NCI-H1092 (cell line): ENCODE results near the gene KCNH3.
A peak's percentile ranks its signal among the peaks of the same experiment; 100 is the strongest.
"Not testable (repeated sequence)": the region's sequence is repeated elsewhere in the genome, so short reads cannot be mapped to it uniquely, and the experiment has no call there.

ENCODE experiments used
- DNase-seq: peaks from one replicate; lab custom pipeline; 2025; lab: John Stamatoyannopoulos, UW

The KCNH3 gene

DNA sequence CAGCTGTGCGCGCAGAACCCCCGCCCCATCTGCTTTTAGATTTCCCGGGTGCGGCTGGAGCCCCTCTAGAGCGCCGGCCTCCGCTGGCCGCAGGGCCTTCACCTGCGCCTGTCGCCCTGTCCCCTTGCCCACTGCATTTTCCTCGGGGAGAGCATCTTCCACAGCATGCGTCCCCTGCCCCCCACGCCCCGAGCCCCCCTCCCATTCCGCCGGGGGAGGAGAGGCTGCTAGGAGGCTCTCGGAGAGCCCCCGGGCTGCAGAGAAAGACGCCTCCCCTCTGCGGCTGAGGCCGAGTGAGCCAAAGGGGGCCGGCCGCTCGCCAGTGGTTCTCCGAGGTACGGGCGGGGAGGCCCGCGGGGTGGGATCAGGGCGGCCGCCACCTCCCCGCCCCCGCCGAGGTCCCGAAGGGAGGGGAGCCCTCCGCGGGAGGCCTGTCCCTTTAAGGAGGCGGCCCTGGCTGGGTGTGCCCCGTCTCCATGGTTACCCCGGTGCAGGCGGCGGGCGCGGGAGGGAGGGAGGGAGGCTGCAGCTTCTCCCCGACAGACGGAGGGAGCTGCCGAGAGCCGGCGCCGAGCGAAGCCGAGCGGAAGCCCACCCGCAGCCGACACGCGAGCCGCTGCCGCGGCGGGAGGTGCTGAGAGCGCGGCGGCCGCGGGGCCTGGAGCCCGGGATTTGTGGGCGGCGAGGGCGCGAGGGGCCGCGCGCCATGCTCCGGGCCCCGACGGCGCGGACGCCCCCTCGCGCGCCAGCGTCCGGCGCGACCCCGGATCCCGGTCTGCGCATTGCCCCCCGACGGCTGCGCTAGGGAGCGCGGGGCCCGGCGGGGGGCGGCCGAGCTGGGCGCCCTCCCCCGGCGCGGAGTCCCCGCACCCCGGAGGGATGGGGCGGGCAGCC is at the start of gene KCNH3:
TSS of gene KCNH3 (plus strand) at position 521 of the 894 bp plus-strand sequence. CDS start 387 bp downstream, outside the sequence.
- DNase-seq = peak; percentile 78

DNA sequence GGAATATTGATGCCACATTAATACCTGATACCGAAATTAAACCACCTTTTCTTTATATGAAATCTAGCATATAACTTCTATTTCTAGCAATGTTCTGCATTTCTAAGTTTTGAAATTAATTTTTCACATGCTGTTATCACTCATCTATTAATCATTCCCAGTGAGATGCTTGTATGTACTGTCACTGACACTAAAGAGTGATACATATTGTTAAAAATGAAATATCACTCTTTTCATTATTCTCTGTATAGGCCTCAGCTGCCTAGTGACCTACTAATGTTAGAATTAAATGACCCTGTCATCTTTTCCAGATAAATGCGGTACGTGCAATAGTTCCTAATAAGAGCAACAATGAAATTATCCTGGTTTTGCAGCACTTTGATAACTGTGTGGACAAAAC is 49.7 kb upstream of the KCNH3 start:
- DNase-seq = no peak

DNA sequence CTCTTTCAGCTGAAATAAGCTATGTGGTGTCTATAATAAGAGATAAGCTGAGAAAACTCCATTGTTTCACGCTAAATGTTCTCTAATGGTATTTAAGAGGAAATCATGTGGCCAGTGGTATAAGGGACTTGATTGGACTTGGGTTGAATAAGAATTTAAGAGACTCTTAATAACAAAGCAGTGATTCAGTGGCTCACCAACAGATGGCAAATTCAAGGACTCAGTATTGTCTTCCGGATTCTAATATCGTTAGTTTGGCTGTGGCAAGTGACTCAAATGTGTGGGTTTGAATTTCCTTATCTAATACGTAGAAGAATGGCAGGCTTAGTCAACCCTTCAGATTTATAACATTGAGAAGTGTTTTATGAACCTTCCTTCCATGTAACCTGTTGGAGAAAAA is 49.1 kb upstream of the KCNH3 start:
- no peak for DNase-seq

DNA sequence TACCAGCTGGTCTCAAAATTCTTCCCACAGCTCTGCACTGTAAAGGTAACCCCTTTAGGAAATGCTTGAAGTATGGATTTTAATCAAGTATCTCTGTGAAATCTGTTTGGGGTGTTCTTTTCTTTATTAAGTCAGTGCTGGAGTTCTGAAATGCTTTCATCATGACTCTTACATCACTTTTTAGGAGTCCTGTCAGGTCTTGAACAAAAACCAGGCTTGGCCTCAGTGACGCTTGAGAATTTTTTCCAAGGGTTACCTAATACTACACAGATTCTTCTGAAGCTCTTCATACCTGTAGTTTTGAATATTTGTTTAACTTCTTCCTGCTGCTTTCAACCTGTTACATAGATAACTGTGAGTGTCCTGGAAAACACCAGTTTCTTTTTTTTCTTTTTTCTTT is 47.0 kb upstream of the KCNH3 start:
- DNase-seq = no peak

DNA sequence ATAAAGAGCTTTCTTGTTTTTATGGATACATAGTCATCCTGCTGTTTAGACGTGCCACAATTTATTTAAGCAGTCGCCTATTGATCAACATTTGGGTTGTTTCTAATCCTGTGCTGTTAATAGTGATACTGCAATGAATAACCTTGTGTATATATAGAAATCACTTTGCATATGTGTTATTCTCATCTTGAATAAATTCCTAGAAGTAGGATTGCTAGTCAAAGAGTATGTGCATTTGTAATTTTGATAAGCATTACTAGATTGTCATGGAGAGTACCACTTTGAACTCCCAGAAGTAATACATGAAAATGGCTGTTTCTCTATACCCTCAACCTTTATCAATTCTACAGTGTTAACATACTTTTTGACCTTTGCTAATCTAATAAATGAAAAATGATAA is 44.9 kb upstream of the KCNH3 start:
- no peak for DNase-seq

DNA sequence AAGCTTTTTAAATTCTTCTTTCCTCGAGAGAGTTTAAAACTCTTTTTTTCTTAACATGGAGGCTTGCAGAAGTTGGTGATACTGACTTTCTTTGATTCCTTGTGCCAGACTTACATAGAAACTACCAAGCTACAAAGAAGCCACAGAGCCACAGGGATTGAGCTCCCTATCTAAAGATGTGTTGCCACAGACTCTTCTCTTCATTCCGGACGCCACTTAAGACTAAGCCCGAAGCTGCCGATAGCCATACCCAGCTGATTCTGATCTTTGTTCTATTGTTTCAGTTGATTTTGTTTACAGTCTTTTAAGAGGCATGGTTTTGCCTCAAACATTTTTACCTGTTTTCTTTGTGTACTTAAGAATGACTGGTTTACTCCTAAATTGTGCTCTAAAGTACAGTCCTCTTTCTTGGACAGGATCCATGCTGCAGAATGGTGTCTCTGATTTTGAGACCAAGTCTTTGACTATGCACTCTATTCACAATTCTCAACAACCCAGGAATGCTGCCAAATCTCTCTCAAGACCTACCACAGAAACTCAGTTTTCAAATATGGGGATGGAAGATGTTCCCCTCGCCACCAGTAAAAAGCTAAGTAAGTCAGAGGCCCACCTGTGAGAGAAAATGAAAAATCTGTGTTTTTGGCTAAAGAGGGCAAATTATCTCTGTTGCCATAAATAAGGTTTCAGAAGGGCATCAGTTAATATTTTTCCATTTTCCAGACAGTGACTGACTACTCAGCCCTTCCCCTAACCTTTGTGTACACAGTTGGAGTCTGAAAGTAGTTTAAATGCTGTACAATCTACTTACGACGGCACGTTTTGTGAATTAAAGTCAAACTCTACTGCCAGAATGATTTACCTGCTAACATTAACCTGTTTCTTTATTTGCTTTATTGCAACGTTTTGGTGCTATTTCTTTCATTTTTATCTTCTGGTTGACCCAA is 42.1 kb upstream of the KCNH3 start:
- no peak for DNase-seq

DNA sequence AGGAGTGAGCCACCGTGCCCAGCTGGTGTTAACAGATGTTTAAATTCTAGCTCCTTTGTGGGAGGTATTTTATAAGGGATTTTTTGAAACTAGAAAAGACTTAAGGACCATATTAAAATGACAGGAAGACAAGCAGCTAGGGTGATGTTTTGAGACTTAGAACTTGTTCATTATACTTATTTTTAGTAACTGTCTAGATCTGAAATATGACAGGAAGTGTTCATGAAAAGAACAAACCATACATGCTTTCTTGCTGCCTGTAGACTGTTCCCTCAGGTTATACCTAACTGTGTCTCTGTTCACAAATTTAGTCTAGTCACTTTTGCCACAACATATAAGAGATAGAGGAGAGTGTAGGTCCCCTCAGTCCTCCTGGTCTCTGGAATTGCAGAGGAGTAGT is 36.9 kb upstream of the KCNH3 start:
- no peak for DNase-seq

DNA sequence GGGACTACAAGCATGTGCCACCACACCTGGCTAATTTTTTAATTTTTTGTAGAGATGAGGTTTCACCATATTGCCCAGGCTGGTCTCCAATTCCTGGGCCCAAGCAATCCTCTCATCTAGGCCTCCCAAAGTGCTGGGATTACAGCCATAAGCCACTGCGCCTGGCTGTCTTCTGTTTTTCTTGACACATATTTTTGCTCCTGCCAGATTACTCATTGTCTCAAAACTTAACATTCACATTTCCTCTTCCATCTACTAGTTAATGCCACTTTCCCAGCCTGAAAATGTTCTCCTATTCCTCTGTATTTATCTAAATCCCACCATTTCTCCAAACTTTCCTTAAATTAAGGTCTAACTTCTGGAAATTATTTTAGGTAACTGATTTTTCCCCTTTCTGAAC is 36.2 kb upstream of the KCNH3 start:
- no peak for DNase-seq

DNA sequence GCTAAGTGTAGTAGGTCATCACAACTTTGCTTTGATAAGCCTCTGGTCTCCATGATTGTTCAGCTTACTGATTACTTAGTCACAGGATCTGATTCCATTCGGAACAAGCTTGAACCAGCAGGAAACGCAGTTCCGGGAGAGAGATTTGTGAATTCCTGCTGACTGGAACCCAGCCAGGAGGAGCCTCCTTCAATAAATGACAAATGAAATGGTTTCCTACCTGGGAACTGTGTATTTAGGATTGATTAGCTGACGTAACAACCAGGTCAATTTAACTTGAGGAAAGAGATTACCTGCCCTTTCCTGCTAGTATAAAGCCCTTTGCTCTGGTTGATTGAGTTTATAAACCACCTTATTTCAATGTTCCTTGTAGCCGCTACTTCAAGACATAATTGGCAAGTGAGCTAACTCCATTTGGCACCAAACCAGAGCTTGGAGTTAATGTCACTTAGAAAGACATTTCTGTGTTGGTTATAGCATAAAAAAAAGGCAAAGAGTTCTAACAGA is 35.1 kb upstream of the KCNH3 start:
- DNase-seq = no peak

DNA sequence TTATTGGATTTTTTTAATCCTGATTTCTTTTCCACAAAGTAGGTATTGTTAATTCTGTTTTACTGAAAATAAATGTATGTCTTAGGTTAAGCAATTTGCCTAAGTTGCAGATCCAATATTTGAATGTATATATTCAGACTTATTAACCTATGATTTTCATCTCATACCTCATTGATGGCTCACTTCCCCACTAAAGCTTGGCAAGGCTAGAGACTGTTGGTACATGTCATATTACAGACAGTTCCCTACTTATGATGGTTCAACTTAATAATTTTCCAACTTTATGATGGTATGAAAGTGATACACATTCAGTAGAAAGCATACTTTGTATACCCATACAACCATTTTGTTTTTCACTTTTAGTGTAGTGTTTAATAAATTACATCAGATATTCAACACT is 33.2 kb upstream of the KCNH3 start:
- no peak for DNase-seq

- DNase-seq = no peak
Measured at GRCh38 chr12:49507139-49507538, 31.7 kb upstream of the KCNH3 start.

GRCh38 chr12:49509681-49510080 is 29.1 kb upstream of the KCNH3 start:
- DNase-seq = not testable (repeated sequence)

- DNase-seq = no peak
Measured at GRCh38 chr12:49511410-49511809, 27.4 kb upstream of the KCNH3 start.

DNA sequence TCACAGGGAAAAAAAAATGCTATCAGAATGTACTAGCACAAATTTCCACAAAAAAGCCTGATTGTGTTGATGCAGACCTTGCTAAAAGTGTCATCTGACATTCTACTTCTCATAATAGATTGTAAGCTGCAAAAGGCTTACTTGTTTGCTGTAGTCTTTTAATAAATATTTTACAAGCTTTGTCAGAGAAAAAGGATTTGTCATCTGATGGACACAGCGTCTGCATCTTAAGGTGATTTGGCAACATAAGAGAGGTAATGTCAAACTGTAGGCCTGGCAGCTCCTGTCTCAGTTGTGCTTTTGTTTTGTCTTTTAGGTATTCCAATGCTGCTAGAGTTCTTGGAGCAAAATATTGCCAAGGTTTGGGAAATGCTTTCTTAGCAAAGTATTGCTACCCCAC is 26.3 kb upstream of the KCNH3 start:
- DNase-seq = no peak

GRCh38 chr12:49515266-49515665 is 23.6 kb upstream of the KCNH3 start:
- no peak for DNase-seq

DNA sequence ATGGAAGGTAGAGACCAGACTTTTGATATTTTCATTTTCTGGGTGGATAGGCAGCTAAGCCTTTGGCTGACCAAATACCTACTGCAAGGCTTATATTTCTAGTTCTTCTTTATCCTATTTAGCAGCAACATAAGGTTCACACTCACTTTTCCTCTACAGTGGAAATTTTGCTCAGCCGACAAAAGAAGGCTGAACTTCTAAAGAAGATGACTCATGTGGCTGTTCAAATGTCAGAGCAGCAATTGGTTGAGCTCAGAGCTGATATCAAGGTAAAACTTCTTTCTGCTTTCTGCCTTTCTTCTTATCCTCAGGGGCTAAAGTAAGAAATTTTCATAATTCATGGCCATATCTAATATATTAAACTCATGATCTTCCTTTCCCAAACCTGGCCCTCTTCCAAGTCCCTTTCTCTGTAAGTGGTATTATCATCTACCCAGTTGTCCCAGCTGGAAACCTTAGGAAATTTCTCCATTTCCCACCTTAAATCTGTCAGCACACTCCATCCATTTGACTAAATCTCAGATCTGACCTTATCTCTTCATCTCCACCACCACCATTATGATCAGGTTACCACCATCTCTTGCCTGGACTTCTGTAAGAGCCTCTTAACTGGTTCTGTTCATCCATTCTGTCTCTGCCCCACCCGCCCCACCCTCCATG is 19.8 kb upstream of the KCNH3 start:
- DNase-seq = no peak

GRCh38 chr12:49519574-49519936 is 19.3 kb upstream of the KCNH3 start:
- no peak for DNase-seq

GRCh38 chr12:49521389-49521788 is 17.4 kb upstream of the KCNH3 start:
- DNase-seq = no peak

- no peak for DNase-seq
Measured at GRCh38 chr12:49524660-49525324, 14.0 kb upstream of the KCNH3 start.

DNA sequence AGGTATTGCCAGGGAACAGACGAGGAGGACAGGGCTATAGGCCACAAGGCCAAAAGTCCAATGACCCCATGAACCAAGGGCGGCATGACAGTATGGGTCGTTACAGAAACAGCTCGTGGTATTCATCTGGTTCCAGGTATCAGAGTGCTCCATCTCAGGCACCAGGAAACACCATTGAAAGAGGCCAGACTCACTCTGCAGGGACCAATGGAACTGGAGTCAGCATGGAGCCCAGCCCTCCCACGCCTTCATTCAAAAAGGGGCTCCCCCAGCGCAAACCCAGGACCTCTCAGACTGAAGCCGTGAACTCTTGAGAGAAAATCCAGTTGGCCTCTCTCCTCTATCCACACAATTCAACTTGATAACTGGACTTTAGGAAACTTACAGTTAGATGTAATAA is 12.9 kb upstream of the KCNH3 start:
- no peak for DNase-seq

- no peak for DNase-seq
Measured at GRCh38 chr12:49527361-49528130, 11.3 kb upstream of the KCNH3 start.
